HUES64 (cell line): ENCODE data around the gene DYNC2I2.

Experiments used
- H3K27ac ChIP-seq: 2 replicates; pipeline ENCODE4 v1.7.0; 2013; ENCODE audit warnings: low read depth, low read length, inconsistent platforms
- H3K27me3 ChIP-seq: 2 replicates; pipeline ENCODE4 v1.6.1; 2013; ENCODE audit warnings: mild to moderate bottlenecking, low read length; ENCODE audit not compliant: insufficient read depth
- H3K36me3 ChIP-seq: 2 replicates; pipeline ENCODE4 v1.6.1; 2013; ENCODE audit warnings: mild to moderate bottlenecking, low read length; ENCODE audit not compliant: insufficient read depth
- H3K4me1 ChIP-seq: 2 replicates; pipeline ENCODE4 v1.6.1; 2013; ENCODE audit warnings: mild to moderate bottlenecking, low read length, moderate library complexity; ENCODE audit not compliant: insufficient read depth
- H3K4me3 ChIP-seq: 2 replicates; pipeline ENCODE4 v1.5.1; 2013; ENCODE audit warnings: mild to moderate bottlenecking, low read length, moderate library complexity
- H3K9ac ChIP-seq: 2 replicates; pipeline ENCODE4 v1.6.1; 2013; ENCODE audit warnings: mild to moderate bottlenecking, low read depth, low read length
- H3K9me3 ChIP-seq: 2 replicates; pipeline ENCODE4 v1.6.1; 2013; ENCODE audit warnings: low read depth, low read length; ENCODE audit not compliant: insufficient read depth
- WGBS: fragments of 150-250, 120-280 bp; methylation state at CpG from one replicate; pipeline ENCODE4 v1.1.7; 2013; ENCODE audit warnings: missing lambda C conversion rate; 5-methylcytosine and 5-hydroxymethylcytosine counted together

DYNC2I2 gene

DNA sequence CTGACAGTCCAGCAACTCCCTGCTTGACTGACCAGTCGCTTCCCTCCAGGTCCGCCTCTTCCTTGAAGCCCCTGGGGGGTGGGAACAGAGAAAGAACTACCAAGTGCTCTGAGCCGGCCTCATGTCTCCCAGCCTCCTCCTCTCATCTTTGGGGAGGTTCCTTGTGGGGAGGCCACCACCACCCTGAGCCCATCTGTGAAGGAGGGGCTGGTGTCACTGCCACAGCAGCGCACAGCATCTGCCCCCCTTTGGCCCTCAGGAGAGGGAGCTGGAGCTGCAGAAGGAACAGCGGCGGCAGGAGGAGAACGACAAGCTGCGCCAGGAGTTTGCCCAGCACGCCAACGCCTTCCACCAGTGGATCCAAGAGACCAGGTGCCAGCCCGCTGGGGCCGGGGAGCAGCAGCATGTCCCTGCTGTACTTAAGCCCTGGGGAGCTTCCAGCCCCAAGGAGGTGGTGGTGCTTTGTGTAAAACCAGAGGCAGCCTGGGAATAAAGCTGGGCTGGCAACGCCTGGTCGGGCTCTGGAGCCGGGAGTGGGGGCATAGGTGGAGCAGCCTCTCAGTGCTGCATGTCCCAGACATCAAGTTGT lies 29.4 kb downstream of the DYNC2I2 start:
- WGBS: 95% methylated on average over 15 of the region's 15 CpGs
- Histone ChIP-seq H3K27me3 (no peaks in the 10 kb centered on the region), H3K9ac (no peak overlapping the region), H3K27ac (no peak overlapping the region), H3K4me3 (no peak overlapping the region), H3K9me3 (no peaks in the 10 kb centered on the region), H3K36me3 (peaks cover 91% of the 10 kb centered on the region), H3K4me1 (no peaks in the 10 kb centered on the region; the same call in 1 of the 2 replicates)

DNA sequence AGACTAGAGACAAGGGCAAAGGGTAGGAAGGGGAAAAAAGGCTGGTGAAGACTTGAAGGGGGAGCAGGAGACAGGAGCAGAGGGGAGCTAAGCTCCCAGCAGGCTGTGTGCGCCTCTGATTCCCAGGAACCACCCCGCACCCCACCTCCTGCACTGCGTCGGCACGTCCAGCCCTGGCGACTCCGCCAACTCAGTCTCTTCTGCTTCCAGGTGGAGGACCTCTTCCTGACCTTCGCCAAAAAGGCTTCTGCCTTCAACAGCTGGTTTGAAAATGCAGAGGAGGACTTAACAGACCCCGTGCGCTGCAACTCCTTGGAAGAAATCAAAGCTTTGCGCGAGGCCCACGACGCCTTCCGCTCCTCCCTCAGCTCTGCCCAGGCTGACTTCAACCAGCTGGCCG lies 30.5 kb downstream of the DYNC2I2 start:
- Histone ChIP-seq H3K4me1 (no peaks in the 10 kb centered on the region; the same call in 1 of the 2 replicates), H3K36me3 (peaks cover 92% of the 10 kb centered on the region), H3K4me3 (no peak overlapping the region), H3K9me3 (no peaks in the 10 kb centered on the region), H3K9ac (no peak overlapping the region), H3K27me3 (no peaks in the 10 kb centered on the region), H3K27ac (no peak overlapping the region)
- 90% methylated on average over 16 of the region's 16 CpGs for whole genome bisulfite sequencing

DNA sequence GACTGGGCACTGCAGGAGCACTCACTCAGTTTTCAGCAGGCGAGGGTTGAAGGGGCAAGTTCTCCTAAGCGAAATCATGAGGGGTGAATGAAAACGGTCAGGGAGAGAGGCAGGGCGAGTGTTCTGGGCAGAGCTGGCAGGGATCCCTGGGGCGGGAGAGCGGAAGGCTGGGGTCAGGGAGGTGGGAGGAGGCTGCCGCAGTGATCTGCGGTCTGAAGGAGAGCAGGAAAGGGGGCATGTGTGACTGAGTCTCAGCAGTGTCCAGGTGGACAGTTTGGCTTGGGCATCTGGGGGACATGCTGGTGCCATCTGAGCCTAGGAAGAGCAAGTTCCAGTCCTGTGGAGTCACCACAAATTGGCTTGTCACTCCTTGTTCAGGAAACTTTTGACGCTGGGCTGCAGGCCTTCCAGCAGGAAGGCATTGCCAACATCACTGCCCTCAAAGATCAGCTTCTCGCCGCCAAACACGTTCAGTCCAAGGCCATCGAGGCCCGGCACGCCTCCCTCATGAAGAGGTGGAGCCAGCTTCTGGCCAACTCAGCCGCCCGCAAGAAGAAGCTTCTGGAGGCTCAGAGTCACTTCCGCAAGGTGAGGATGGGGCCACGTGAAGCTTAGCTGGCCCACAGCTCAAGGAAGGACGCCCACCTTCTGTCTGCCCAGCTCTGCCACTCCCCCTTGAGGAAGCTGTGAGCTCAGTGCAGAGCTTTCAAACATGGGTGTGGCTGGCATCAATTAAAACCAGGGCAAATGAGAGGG lies 31.1 kb downstream of the DYNC2I2 start:
- Histone ChIP-seq H3K36me3 (peaks cover 96% of the 10 kb centered on the region), H3K27ac (no peak overlapping the region), H3K9ac (no peak overlapping the region), H3K27me3 (no peaks in the 10 kb centered on the region), H3K4me1 (no peaks in the 10 kb centered on the region; the same call in 1 of the 2 replicates), H3K4me3 (no peak overlapping the region), H3K9me3 (no peaks in the 10 kb centered on the region)
- 93% methylated on average over 20 of the region's 20 CpGs for WGBS

DNA sequence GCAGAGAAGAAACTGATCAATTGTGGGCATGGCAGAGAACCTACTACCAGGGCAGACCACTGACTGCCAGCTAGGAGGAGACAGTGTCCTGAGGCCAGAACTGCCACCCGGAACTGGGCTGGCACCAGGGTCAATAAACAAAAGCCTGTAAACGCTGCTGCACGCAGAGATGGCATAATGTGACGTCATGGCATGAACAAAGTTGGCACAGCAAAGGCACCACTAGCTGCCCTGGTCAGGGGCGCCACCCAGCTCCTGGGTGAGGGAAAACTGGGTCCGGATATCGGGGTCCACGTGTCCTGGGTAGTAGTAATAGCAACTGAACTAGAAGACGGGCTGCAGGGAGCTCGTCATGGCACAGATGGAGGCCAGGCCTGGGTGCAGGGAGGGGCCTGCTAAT lies 32.1 kb downstream of the DYNC2I2 start:
- no peak overlapping the region for H3K27ac ChIP-seq
- 96% methylated on average over 10 of the region's 10 CpGs for WGBS
- peaks cover 95% of the 10 kb centered on the region for H3K36me3 ChIP-seq
- no peaks in the 10 kb centered on the region; the same call in 1 of the 2 replicates for H3K4me1 ChIP-seq
- H3K9ac ChIP-seq: no peak overlapping the region
- no peaks in the 10 kb centered on the region for H3K9me3 ChIP-seq
- no peak overlapping the region for H3K4me3 ChIP-seq
- H3K27me3 ChIP-seq: no peaks in the 10 kb centered on the region

DNA sequence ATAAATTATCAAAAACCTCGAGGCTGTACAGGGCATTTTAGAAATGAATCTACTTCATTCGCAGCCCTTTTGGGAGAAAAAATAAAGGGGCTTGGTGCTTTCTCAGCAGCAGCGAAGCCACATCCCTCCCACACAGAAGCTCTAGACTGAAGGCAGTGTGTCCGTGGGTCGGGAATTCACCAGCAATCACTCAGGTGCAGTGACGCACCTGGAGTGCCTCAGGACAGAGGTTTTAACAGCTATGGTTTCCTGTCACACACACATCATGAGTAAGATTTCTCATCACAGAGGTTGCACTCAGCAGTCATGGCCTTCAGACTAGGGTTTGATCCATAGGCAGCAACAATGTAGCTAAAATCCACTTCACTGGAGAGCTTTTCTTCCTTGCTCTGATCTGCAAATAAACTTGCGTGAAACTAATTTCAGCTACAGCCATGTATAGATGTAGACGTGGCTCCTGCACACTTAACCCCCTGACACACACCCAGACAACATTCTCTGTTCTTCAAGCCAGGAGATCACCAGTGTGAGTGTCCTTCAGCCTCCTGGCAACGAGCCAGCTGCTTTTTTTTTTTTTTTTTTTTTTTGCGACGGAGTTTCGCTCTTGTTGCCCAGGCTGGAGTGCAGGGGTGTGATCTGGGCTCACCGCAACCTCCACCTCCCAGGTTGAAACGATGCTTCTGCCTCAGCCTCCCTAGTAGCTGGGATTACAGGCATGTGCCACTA lies 34.8 kb downstream of the DYNC2I2 start:
- Histone ChIP-seq H3K9ac (no peak overlapping the region), H3K9me3 (no peaks in the 10 kb centered on the region), H3K27ac (no peak overlapping the region), H3K36me3 (peaks cover 94% of the 10 kb centered on the region), H3K4me1 (no peaks in the 10 kb centered on the region), H3K4me3 (no peak overlapping the region), H3K27me3 (no peaks in the 10 kb centered on the region)
- 94% methylated on average over 14 of the region's 14 CpGs for WGBS

DNA sequence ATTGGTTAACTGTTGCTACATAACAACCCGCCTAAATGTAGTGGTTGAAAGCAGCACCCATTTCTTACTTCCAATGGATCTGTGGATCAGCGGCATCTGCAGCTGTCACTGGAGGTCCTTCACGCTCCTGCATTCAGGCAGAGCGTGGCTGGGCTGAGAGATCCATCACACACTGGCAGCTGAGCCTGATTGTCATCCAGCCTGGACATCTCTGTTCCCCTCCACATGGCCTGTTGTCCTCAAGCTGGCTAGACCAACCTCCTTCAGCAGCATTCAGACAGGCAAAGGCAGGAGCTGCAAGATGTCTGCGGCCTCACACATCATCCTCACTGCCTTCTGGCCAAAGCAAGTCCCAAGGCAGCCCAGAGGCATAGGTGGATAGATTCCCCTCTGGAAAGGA lies 36.9 kb downstream of the DYNC2I2 start:
- no peaks in the 10 kb centered on the region for H3K9me3 ChIP-seq
- WGBS: 95% methylated on average over 5 of the region's 5 CpGs
- H3K27me3 ChIP-seq: no peaks in the 10 kb centered on the region
- no peaks in the 10 kb centered on the region for H3K4me1 ChIP-seq
- H3K9ac ChIP-seq: no peak overlapping the region
- peaks cover 94% of the 10 kb centered on the region for H3K36me3 ChIP-seq
- no peak overlapping the region for H3K27ac ChIP-seq
- no peak overlapping the region for H3K4me3 ChIP-seq

DNA sequence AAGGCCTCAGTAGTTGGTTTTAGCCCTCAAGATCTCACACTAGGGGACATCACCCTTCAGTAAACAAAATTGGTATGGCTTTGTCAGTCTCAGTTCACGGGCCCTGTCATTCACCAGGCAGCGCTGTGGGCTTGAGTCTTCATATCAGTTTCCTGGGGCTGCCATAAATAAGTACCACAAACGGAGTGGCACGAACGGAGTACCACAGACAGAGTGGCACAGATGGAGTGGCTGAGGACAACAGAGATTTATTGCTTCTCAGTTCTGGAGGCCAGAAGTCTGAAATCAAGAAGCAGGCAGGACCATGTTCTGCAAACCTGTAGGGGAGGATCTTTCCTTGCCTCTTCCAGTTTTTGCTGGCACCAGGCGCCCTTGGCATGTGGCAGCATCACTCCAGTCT lies 37.5 kb downstream of the DYNC2I2 start:
- H3K36me3 ChIP-seq: peaks cover 94% of the 10 kb centered on the region
- no peaks in the 10 kb centered on the region for H3K27me3 ChIP-seq
- no peak overlapping the region for H3K27ac ChIP-seq
- 95% methylated on average over 6 of the region's 6 CpGs for WGBS
- H3K9ac ChIP-seq: no peak overlapping the region
- no peaks in the 10 kb centered on the region for H3K9me3 ChIP-seq
- H3K4me3 ChIP-seq: no peak overlapping the region
- no peaks in the 10 kb centered on the region for H3K4me1 ChIP-seq

DNA sequence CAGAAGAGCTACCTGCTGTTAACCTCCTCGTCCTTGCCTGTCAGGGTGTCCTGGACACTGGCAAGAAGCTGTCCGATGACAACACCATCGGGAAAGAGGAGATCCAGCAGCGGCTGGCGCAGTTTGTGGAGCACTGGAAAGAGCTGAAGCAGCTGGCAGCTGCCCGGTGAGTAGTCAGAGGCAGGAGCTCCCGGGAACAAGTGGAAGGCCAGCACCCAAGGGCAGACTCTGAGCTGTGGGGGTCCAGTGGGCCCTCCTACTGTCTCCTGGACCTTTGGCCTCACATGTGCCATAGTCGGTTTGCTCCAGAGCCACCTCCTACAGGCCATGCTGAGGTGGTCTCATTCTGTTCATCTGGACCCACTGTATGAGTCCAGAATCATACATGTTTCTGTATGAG lies 38.7 kb downstream of the DYNC2I2 start:
- Histone ChIP-seq H3K9ac (no peak overlapping the region), H3K9me3 (no peaks in the 10 kb centered on the region), H3K27ac (no peak overlapping the region), H3K27me3 (no peaks in the 10 kb centered on the region), H3K36me3 (peaks cover 94% of the 10 kb centered on the region), H3K4me1 (no peaks in the 10 kb centered on the region), H3K4me3 (no peak overlapping the region)
- WGBS: 94% methylated on average over 8 of the region's 8 CpGs

DNA sequence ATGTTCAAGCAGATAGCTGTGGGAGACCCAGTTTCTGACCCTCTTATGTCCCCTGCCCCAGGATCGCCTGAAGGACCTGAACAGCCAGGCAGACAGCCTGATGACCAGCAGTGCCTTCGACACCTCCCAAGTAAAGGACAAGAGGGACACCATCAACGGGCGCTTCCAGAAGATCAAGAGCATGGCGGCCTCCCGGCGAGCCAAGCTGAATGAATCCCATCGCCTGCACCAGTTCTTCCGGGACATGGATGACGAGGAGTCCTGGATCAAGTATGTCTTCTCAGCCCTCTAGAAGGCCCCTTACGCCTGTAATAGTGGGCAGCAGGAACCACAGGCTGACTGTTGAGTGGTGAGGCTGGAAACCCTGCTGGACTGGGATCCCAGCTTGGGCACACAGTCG lies 41.1 kb downstream of the DYNC2I2 start:
- H3K27me3 ChIP-seq: no peaks in the 10 kb centered on the region
- no peaks in the 10 kb centered on the region for H3K9me3 ChIP-seq
- H3K4me1 ChIP-seq: no peaks in the 10 kb centered on the region
- H3K27ac ChIP-seq: no peak overlapping the region
- H3K9ac ChIP-seq: no peak overlapping the region
- 96% methylated on average over 12 of the region's 12 CpGs for WGBS
- H3K36me3 ChIP-seq: peaks cover 96% of the 10 kb centered on the region
- no peak overlapping the region for H3K4me3 ChIP-seq

DNA sequence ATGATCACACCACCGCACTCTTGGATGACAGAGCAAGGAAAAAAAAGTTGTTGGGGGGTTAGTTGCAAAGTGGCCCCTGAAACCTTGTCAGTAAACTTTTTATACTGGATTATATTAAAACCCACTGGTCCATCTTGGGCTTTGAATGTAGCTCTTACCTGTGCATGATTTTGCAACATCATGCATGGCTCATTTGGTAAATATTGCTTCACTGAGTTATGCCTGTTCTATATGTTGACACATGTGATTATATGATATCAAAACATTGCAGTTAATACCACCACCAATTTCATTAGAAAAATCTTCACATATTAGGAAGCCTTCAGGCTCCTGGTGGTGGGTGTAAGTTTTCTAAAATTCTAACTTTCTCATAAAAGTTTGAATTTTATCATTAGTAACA lies 41.9 kb downstream of the DYNC2I2 start:
- no peaks in the 10 kb centered on the region for H3K9me3 ChIP-seq
- H3K27ac ChIP-seq: no peak overlapping the region
- no peak overlapping the region for H3K4me3 ChIP-seq
- no peak overlapping the region for H3K9ac ChIP-seq
- peaks cover 97% of the 10 kb centered on the region for H3K36me3 ChIP-seq
- no peaks in the 10 kb centered on the region for H3K4me1 ChIP-seq
- no peaks in the 10 kb centered on the region for H3K27me3 ChIP-seq
- whole genome bisulfite sequencing: 100% methylated on average over 1 of the region's 1 CpG

DNA sequence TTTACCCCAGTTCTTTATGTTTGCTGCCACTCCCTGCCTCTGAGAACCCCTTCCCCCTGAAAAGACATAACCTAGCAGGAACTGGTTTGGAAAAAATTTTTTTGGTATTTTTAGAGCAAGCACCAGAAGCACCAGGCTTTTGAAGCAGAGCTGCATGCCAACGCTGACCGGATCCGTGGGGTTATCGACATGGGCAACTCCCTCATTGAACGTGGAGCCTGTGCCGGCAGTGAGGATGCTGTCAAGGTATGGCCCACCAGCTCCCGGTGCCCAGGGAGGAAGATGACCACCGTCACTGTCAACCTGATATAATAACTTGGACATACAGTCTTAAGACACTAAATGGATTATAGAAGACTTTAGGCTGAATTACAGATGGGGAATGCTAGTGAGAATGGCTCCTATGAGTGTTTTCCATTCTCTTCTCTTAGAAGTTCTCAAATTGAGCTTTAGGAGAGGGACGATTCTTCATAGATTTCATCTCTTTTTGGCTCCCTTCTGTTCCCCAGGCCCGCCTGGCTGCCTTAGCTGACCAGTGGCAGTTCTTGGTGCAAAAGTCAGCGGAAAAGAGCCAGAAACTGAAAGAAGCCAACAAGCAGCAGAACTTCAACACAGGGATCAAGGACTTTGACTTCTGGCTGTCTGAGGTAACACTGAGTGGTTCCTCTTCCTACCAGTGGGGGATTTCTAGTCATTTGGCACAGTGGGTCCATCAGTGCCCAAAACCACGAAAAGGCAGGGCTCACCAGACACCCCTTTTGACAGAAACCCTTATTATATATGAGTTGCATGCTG lies 44.9 kb downstream of the DYNC2I2 start:
- H3K9ac ChIP-seq: no peak overlapping the region
- H3K4me1 ChIP-seq: no peaks in the 10 kb centered on the region
- 95% methylated on average over 12 of the region's 12 CpGs for WGBS
- no peaks in the 10 kb centered on the region for H3K9me3 ChIP-seq
- no peaks in the 10 kb centered on the region for H3K27me3 ChIP-seq
- no peak overlapping the region for H3K27ac ChIP-seq
- H3K4me3 ChIP-seq: no peak overlapping the region
- peaks cover 98% of the 10 kb centered on the region for H3K36me3 ChIP-seq
